ENCODE data around the gene NHLRC4. TPM values are rescaled to one million over a fixed set of nuclear protein-coding genes. Genes with fewer than 3 reads are reported as not detected.
A peak's percentile ranks its signal among the peaks of the same experiment; 100 is the strongest.

NHLRC4 gene
- total and polyA plus RNA-seq, 2 of the 13 experiments (the other 11 are each of a cell fraction or from before 2014, with no cell fraction given), result 0.40 to 0.59 TPM

GRCh38 chr16:527015-527903 lies 39.5 kb upstream of the NHLRC4 start, which contains the start of gene CAPN15 (continued):
- TF ChIP-seq, protein P1, sequence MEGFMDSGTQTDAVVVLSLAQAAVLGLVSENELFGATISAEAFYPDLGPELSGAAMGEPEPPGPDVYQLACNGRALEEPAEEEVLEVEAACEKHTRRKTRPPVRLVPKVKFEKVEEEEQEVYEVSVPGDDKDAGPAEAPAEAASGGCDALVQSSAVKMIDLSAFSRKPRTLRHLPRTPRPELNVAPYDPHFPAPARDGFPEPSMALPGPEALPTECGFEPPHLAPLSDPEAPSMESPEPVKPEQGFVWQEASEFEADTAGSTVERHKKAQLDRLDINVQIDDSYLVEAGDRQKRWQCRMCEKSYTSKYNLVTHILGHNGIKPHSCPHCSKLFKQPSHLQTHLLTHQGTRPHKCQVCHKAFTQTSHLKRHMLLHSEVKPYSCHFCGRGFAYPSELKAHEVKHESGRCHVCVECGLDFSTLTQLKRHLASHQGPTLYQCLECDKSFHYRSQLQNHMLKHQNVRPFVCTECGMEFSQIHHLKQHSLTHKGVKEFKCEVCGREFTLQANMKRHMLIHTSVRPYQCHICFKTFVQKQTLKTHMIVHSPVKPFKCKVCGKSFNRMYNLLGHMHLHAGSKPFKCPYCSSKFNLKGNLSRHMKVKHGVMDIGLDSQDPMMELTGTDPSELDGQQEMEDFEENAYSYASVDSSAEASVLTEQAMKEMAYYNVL (CRISPR knock-in tag; IDR thresholded peaks at IDR 0.05; ENCODE audit: borderline replicate concordance), result peak; percentile 71; the same call in 1 of the 2 replicates
- TF ChIP-seq IRF1 (CRISPR knock-in tag; IDR thresholded peaks at IDR 0.05; ENCODE audit: low read depth) (no peak), RFX3 (CRISPR knock-in tag; IDR thresholded peaks at IDR 0.05) (no peak), FOXK2 (IDR thresholded peaks at IDR 0.05) (no peak), FOXM1 (CRISPR knock-in tag; IDR thresholded peaks at IDR 0.05) (peak; percentile 29; the same call in 1 of the 2 replicates), NR0B2 (CRISPR knock-in tag; IDR thresholded peaks at IDR 0.05) (peak; percentile 67; the same call in 1 of the 2 replicates), CERS6 (CRISPR knock-in tag; IDR thresholded peaks at IDR 0.05) (no peak), GATAD2A (CRISPR knock-in tag; IDR thresholded peaks at IDR 0.05) (no peak), SAP130 (CRISPR knock-in tag; IDR thresholded peaks at IDR 0.05; ENCODE audit: low read depth) (peak; percentile 75), KDM5B (CRISPR knock-in tag; IDR thresholded peaks at IDR 0.05; ENCODE audit: borderline replicate concordance) (peak; percentile 92; the same call in 1 of the 2 replicates), HCFC1 (IDR thresholded peaks at IDR 0.05; ENCODE audit: low read depth, low read length) (peak; percentile 91), RBAK (CRISPR knock-in tag; IDR thresholded peaks at IDR 0.05) (no peak), RFXANK (CRISPR knock-in tag; IDR thresholded peaks at IDR 0.05) (no peak), ZNF576 (CRISPR knock-in tag; IDR thresholded peaks at IDR 0.05) (0 out of 2 replicates have a peak, but pooled peaks have one; percentile 79)
- TF ChIP-seq, protein P2, sequence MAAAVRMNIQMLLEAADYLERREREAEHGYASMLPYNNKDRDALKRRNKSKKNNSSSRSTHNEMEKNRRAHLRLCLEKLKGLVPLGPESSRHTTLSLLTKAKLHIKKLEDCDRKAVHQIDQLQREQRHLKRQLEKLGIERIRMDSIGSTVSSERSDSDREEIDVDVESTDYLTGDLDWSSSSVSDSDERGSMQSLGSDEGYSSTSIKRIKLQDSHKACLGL (CRISPR knock-in tag; IDR thresholded peaks at IDR 0.05), result 0 out of 2 replicates have a peak, but pooled peaks have one; percentile 63
- TF ChIP-seq, protein P3, sequence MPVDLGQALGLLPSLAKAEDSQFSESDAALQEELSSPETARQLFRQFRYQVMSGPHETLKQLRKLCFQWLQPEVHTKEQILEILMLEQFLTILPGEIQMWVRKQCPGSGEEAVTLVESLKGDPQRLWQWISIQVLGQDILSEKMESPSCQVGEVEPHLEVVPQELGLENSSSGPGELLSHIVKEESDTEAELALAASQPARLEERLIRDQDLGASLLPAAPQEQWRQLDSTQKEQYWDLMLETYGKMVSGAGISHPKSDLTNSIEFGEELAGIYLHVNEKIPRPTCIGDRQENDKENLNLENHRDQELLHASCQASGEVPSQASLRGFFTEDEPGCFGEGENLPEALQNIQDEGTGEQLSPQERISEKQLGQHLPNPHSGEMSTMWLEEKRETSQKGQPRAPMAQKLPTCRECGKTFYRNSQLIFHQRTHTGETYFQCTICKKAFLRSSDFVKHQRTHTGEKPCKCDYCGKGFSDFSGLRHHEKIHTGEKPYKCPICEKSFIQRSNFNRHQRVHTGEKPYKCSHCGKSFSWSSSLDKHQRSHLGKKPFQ (CRISPR knock-in tag; IDR thresholded peaks at IDR 0.05; ENCODE audit: insufficient replicate concordance), result no peak
- TF ChIP-seq, protein P4, sequence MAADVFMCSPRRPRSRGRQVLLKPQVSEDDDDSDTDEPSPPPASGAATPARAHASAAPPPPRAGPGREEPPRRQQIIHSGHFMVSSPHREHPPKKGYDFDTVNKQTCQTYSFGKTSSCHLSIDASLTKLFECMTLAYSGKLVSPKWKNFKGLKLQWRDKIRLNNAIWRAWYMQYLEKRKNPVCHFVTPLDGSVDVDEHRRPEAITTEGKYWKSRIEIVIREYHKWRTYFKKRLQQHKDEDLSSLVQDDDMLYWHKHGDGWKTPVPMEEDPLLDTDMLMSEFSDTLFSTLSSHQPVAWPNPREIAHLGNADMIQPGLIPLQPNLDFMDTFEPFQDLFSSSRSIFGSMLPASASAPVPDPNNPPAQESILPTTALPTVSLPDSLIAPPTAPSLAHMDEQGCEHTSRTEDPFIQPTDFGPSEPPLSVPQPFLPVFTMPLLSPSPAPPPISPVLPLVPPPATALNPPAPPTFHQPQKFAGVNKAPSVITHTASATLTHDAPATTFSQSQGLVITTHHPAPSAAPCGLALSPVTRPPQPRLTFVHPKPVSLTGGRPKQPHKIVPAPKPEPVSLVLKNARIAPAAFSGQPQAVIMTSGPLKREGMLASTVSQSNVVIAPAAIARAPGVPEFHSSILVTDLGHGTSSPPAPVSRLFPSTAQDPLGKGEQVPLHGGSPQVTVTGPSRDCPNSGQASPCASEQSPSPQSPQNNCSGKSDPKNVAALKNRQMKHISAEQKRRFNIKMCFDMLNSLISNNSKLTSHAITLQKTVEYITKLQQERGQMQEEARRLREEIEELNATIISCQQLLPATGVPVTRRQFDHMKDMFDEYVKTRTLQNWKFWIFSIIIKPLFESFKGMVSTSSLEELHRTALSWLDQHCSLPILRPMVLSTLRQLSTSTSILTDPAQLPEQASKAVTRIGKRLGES (CRISPR knock-in tag; IDR thresholded peaks at IDR 0.05; ENCODE audit: borderline replicate concordance), result no peak
